ENCODE measurements around the gene ADIPOR2.
"Not testable (repeated sequence)": the region's sequence is repeated elsewhere in the genome, so short reads cannot be mapped to it uniquely, and the experiment has no call there.

ADIPOR2 gene

DNA sequence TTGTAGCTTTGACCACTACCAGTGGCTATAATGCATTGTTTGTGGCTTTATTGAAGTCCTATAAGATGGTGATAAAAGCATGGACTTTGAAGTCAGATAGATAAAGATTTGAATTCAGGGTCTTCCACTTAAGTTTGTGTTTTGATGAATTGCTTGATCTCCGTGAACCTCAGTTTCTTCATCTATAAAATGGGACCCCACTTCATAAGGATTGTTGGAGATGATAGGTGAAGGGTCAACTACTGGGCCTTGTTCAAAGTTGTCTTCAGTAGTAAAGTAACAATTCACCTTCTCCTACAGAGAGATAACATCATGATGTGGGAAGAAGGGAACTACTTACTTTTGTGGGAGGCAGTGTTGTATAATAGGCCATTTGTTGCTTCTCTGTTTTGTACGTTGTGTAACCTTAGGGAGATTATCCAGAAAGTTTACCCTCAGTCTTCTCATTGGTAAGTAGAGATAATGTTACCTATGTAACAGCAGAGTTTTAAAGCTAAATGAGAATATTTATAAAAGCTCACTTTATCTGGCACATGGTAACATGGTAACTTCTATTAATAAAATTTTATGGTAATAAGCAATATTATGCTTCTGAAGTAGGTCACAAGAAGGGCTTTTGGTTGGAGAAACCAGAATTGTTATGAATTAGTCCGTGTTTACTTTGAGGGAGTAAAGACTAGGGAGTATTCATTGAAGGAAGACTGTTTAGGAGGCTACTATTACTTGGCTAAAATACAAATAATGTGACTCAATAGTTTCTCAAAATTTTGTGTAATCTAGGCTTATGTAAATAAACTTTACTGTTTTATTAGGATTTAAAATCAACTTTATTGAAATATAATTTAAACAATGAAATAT lies 15.1 kb downstream of the ADIPOR2 start:
- peak; percentile 62 for DNase-seq (ENCODE audit: low read depth)

DNA sequence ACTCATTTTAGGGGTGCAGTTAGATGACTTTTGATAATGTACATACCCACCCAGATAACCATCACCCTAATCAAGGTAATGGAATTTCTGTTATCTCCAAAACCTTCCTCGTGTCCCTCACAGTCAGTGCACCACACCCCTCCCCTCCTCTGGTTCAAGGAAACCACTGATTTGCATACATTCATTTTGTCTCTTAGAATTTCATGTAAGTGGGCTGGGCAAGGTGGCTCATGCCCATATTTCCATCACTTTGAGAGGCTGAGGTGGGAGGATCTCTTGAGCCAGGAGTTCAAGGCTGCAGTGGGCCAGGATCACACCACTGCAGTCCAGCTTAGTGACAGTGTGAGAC lies 15.7 kb downstream of the ADIPOR2 start:
- no peak for DNase-seq (ENCODE audit: low read depth)

DNA sequence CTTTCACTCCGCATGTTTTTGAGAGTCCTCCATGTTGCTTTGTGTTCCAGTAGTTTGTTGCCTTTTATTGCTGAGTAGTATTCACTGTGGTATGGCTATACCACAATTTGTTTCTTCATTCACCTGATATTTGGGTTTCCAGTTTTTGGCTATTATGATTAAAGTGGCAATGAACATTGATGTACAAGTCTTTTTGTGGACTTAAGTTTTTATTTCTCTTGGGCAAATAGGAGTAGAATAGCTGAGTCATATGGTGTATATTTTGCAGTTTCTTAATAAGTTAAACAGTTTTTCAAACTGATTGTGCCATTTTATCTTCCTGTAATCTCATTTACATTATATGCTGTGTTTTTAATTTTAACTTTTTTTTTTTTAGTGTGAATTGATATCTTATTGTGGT lies 16.2 kb downstream of the ADIPOR2 start:
- no peak for DNase-seq (ENCODE audit: low read depth)

DNA sequence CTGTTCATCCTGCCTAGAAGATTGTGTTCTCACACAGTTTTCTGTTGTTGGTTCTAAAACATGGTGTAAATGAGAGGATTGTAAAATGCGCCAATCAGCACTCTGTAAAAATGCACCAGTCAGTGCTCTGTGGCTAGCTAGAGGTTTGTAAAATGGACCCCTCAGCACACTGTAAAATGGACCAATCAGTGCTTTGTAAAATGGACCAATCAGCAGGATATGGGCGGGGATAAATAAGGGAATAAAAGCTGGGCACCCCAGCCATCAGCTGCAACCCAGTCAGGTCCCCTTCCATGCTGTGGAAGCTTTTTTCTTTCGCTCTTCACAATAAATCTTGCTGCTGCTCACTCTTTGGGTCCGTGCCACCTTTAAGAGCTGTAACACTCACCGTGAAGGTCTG lies 19.1 kb downstream of the ADIPOR2 start:
- DNase-seq (ENCODE audit: low read depth), result not testable (repeated sequence)

DNA sequence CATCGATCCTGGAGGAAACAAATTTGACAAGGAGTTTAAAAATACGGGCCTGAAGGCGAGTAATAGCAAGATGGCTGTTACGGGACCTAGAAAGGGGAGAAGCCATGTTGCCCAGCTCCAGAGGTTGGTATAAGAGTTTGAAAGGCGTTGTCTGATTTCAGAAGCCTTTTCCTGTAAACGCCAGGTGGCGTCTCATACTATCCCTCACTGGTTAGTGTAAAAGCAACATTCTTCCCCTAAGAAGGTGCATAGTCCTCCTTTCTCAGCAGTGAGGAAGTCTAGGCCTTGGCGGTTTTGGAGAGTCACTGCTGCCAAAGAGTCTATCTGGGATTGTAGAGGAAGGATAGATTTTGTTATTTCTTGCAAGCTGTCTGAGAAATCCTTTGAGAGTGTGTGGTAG lies 20.0 kb downstream of the ADIPOR2 start:
- not testable (repeated sequence) for DNase-seq (ENCODE audit: low read depth)

DNA sequence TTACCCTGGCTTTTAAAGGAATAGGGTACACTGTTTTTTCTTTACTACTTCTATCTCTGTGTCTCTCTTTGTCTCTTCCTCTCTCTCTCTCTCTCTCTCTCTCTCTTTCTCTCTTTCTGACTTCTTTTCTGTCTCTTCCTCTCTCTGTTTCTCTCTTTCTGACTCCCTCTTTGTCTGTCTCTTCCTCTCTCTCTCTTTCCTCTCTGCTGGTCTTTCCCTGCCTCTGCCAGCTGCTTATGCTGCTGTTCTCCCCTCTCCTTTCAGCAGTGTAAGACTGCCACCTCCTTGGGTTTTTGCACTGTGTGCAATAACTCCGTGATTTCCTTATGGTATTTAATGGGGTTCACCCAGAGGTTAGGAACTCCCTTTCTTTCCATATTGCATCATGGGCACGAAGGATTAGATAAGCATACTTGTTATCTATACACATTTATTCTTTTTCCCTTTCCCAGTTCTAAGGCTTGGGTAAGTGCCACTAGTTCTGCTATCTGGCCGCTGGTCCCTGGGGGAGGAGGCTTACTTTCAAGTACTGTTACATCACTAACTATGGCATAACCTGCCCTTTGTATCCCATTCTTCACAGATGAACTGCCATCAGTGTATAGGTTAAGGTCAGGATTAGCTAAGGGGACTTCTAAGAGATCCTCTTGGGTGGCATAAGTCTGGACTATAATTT lies 20.8 kb downstream of the ADIPOR2 start:
- DNase-seq (ENCODE audit: low read depth), result peak; percentile 84

DNA sequence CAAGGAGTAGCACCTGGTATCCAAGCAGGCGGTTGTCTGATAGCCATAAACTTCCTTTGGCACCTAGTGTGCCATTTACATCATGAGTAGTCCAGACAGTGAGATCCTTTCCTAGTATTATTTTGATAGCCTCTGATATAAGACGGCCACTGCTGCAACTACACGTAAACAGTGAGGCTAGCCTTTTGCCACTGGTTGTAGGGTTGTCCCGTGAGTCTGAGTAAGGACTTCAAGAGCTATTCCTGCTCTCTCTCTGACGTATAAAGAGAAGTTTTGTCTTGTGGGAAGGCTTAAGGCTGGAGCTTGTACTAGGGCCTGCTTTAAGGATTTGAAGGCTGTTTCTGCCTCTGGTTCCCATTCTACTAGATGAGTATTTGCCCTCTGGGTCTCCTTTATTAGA lies 21.4 kb downstream of the ADIPOR2 start:
- not testable (repeated sequence) for DNase-seq (ENCODE audit: low read depth)

DNA sequence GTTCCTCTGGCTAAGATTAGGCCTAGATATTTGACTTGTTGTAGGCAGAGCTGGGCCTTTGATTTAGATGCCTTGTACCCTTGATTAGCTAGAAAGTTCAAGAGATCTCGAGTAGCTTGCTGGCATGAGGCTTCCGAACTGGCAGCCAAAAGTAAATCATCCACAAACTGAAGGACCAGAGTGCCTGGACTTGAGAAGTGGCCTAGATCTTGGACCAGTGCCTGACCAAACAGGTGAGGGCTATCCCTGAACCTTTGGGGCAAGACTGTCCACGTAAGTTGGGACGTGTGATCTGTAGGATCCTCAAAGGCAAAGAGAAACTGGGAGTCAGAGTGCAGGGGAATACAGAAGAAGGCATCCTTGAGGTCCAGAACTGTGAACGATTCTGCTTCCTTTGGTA lies 22.0 kb downstream of the ADIPOR2 start:
- DNase-seq (ENCODE audit: low read depth), result not testable (repeated sequence)

DNA sequence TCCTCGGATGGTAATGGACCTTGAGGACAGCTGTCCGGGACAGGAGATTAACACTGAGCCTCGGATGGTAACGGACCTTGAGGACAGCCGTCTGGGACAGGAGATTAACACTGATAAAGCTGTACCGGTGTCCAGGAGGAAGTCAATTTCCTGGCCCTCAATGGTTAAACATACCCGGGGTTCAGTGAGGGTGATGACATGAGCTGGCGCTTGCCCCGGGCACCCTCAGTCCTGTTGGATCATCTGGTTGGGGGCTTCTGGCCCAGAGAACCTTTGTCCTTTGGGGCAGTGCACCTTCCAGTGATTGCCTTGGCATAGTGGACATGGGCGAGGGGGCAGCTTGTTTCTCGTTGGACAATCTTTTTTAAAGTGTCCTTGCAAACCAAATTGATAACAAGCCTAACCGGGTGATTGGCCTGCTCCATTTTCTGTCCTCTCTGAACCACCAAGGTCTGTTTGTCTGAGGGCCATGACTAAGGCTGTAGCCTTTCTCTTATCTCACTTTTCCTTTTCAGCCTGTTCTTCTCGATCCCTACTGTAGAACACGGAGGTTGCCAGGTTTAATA lies 23.0 kb downstream of the ADIPOR2 start:
- DNase-seq (ENCODE audit: low read depth), result not testable (repeated sequence)

DNA sequence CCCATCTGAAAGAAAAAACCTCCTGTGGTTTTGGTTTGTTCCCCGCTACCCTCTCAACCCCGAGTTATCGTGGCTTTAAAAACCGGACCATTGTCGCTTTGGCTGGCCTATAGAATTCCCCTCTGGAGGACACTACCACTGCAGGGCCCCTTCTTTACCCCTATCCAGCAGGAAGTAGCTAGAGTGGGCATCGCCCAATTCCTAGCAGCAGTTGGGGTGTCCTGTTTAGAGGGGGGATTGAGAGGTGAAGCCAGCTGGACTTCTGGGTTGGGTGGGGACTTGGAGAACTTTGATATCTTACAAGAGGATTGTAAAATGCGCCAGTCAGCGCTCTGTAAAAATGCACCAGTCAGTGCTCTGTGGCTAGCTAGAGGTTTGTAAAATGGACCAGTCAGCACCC lies 24.6 kb downstream of the ADIPOR2 start:
- not testable (repeated sequence) for DNase-seq (ENCODE audit: low read depth)

DNA sequence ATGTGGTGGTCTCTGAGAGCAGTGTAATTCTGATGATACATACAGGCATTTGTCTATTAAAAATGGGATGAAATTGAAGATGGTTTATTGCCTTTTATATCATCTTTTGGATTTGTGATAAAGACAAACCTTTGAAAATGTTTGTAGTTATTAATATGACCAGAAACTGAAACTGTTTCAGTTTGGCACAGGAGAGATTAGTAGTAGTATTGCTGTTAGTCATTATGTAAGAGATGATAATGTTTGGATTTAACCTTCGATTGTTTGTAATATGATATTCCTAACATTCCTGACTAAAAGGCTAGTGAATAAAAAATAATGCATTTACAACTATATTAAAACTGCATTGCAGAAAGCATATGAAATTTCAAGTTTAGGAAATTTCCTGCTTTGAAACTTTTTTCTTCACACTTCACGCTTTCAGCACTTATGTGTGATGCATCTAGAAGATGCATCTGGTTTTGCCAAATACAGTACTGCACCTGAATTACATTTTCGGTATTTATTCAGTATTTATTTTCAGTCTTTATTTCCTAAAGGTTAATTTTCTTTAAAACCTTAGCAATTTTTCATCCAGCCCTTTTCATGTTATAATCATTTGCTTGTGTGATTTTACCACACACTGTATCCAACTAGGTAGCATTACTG lies 25.5 kb downstream of the ADIPOR2 start:
- peak; percentile 47 for DNase-seq (ENCODE audit: low read depth)

DNA sequence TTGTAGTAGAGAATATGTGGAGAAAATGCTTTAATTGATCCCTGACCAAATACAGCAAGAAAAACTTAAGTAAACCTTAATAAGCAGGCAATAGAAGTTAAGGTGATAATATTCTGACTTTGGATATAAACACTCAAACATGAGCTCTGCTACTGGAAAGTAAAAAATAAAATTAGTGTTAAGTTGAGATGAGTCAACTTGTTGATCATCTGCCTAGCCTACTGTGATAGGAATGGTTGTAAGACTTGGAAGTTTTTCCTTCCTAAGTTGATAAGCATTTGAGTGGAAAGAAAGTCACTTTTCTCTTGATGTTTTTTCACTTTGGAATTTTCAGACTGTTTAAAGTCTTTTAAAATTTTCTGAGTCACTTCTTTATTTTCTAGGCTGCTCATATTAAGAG lies 26.0 kb downstream of the ADIPOR2 start:
- peak; percentile 48 for DNase-seq (ENCODE audit: low read depth)

DNA sequence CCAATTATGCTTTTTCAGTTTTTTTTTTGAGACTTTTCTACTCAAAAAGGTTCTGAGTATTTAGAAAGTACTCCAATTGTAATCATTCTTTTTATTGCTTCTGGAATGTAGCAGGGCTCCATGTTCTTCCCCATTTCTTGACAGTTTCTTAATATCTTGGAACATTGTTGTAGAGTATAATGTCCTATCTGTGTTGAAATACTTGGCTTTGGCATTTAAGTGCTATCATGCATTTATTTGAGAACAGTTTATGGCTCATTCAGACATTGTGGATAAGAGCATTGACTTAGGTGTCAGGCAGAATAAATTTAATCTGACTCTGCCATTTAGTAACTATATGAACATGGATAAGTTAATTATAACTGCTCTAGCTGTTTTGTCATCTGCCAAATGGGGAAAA lies 28.3 kb downstream of the ADIPOR2 start:
- peak; percentile 24 for DNase-seq (ENCODE audit: low read depth)

DNA sequence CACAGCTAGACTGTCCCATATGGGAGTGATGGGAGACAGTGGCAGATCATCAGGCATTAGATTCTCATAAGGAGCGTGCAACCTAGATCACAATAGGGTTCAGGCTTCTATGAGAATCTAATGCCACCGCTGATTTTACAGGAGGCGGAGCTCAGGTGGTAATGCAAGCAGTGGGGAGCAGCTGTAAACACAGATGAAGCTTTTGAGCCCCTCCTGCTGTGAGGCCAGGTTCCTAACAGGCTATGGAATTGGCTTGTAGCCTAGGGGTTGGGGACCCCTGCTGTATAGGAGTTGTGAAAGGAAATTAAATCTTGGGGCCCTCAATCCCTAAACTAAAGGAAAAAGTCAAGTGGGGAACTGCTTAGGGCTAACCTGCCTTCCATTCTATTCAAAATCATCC lies 29.6 kb downstream of the ADIPOR2 start:
- DNase-seq (ENCODE audit: low read depth), result no peak

DNA sequence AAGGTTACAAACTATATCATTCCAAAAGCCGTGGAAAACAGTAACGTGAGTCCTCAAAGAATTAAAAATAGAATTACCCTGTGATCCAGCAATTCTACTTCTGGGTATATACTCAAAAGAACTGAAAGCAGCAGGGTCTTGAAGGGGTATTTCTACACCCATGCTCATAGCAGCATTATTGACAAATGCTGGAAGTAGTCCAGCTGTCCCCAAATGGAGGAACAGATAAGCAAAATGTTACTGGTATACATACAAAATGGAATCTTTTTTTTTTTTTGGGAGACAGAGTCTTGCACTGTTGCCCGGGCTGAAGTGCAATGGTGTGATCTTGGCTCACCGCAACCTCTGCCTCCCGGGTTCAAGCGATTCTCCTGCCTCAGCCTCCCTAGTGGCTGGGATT lies 32.9 kb downstream of the ADIPOR2 start:
- DNase-seq (ENCODE audit: low read depth), result no peak

DNA sequence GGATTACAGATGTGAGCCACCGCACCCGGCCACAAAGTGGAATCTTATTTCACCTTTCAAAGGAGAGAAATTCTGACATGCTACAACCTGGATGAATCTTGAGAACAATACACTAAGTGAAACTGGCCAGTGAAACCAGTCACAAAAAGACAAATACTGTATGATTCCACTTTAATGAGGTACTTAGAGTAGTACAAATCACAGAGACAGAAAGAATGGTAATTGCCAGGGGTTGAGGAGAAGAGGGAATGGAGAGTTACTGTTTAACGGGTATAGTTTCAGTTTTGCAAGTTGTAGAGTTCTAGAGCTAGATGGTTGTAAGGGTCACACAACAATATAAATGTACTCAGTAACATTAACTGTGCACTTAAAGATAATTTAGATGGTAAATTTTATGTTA lies 33.4 kb downstream of the ADIPOR2 start:
- no peak for DNase-seq (ENCODE audit: low read depth)

DNA sequence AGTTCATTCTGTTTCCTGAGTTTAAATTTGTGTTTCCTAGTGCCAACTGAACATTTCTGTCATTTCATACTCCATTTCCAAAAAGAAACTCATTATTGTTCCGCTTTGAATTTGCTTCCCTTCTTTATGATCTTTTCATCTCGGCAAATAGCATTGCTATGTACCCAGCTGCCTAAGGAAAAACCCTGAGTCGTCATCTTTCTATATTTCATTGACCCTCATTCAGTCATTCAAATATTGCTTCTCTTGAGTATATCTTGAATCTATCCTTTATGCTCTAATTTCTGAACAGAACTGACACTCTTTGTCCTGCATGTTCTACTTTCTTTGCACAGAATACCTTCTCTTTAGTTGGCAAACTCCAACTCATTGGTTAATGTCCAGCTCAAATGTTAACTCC lies 35.9 kb downstream of the ADIPOR2 start:
- DNase-seq (ENCODE audit: low read depth), result no peak

DNA sequence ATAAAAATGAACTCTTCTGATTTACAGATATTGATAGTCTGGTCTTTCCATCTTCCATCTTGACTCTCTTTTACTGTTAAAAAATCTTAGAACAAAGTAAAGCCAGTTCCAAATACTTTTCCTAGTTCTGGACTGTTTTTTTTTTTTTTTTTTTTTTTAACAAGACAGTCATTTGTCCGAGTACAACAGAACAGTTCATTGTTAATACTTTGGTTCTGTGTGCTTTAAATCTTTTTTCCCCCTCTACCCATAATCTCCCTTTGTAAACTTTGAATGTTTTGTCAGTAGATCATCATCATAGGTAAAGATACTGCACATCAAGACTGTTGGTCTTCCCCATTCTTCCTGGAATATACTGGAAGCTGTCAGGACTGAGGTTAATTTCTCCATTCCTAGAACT lies 38.0 kb downstream of the ADIPOR2 start:
- no peak for DNase-seq (ENCODE audit: low read depth)

DNA sequence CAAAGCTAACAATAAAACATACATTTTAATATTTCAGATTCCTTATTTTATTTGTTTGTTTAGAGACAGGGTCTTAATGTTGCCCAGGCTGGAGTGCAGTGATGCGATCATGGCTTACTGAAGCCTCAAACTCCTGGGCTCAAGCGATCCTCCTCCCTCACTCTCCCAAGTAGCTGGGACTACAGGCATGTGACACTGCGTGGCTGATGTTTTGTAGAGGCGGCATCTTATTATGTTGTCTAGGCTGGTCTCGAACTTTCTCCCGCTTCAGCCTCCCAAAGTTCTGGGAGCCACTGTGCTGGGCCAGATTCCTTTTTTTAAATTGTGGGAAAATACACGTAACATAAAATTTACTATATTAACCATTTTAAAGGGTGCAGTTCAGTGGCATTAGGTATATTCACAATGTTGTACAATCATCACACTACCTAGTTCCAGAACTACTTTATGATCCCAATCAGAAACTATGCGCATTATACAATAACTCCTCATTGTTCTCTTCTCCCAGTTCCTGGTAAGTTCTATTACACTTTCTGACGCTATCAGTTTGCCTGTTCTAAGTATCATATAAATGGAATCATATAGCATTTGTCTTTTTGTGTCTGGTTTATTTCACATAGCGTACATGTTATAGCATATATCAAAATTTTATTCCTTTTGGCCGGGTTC lies 40.3 kb downstream of the ADIPOR2 start:
- DNase-seq (ENCODE audit: low read depth), result no peak

DNA sequence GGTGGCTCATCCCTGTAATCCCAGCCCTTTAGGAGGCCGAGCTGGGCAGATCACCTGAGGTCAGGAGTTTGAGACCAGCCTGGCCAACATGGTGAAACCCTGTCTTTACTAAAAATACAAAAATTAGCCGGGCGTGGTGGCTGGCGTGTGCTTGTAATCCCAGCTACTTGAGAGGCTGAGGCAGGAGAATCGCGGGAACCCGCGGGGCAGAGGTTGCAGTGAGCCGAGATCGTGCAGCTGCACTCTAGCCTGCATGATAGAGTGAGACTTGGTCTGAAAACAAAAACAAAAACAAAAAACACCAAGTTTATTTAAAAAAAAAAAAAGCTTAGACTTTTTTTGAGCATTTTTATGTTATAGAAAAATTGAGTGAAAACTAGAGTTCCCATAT lies 40.8 kb downstream of the ADIPOR2 start:
- not testable (repeated sequence) for DNase-seq (ENCODE audit: low read depth)

DNA sequence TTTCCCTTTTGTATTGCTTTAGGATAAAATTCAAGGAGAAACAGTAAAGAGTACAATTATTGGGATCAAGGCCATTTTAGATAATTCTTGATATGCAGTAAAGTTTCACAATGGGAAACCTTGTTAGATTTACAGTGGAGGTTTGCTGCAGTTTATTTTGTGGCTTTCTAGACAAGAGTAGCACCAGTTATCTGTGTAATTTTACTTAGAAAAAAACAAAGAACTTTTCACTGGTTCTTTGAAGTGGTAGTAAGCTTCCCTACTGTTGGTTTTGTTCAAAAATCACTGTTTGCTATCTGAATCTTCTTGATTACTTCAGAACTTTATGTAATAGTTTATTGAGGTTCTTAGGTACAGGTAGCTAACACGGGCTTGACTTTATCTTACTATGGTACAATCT lies 42.0 kb downstream of the ADIPOR2 start:
- no peak for DNase-seq (ENCODE audit: low read depth)

DNA sequence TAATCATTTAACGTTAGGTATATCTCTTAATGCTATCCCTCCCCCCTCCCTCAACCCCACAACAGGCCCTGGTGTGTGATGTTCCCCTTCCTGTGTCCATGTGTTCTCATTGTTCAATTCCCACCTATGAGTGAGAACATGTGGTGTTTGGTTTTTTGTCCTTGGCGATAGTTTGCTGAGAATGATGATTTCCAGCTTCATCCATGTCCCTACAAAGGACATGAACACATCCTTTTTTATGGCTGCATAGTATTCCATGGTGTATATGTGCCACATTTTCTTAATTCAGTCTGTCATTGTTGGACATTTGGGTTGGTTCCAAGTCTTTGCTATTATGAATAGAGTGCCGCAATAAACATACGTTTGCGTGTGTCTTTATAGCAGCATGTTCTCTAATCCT lies 42.8 kb downstream of the ADIPOR2 start:
- not testable (repeated sequence) for DNase-seq (ENCODE audit: low read depth)

All from iris pigment epithelial cell (primary cell).